ENCODE measurements around the gene NAA25. TPM values are rescaled to one million over a fixed set of nuclear protein-coding genes. Genes with fewer than 3 reads are reported as not detected.
A peak's percentile ranks its signal among the peaks of the same experiment; 100 is the strongest.

The NAA25 gene
- total RNA-seq, 1 donor from 2014 or later = 14.1 TPM

DNA sequence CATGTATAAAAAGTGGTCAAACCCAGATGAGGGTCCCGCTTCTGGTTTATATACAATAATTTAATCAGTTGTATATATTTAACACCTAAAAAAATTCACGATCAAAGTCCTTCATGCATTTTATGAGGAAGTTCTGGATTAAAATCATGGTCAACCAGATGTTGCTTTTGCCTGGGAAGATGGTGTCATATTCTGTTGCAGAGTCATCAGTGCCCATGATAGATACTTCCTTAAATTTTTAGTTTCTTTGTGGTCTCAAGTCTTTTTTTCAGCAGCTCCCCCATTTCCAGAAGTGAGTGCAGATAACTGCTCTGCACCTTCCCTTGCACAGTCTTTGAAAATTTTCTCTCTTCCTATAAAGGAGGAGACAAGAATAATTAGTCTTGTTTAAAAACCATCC, 79.3 kb downstream of the NAA25 start:
- H3K36me3 Mint-ChIP-seq (ENCODE audit: low read depth) = peaks cover 25% of the 10 kb centered on the region
- no peaks in the 10 kb centered on the region for H3K27me3 Mint-ChIP-seq (ENCODE audit: low read depth)
- H3K27ac Mint-ChIP-seq (ENCODE audit: unreplicated experiment) = no peak overlapping the region
- DNase-seq (ENCODE audit: low spot score) = no peak
- H3K4me3 Mint-ChIP-seq (ENCODE audit: unreplicated experiment) = no peak overlapping the region
- peaks cover 6% of the 10 kb centered on the region for H3K4me1 Mint-ChIP-seq (ENCODE audit: low read depth)
- H3K9me3 Mint-ChIP-seq (ENCODE audit: low read depth) = no peaks in the 10 kb centered on the region
- TF ChIP-seq, protein P1, sequence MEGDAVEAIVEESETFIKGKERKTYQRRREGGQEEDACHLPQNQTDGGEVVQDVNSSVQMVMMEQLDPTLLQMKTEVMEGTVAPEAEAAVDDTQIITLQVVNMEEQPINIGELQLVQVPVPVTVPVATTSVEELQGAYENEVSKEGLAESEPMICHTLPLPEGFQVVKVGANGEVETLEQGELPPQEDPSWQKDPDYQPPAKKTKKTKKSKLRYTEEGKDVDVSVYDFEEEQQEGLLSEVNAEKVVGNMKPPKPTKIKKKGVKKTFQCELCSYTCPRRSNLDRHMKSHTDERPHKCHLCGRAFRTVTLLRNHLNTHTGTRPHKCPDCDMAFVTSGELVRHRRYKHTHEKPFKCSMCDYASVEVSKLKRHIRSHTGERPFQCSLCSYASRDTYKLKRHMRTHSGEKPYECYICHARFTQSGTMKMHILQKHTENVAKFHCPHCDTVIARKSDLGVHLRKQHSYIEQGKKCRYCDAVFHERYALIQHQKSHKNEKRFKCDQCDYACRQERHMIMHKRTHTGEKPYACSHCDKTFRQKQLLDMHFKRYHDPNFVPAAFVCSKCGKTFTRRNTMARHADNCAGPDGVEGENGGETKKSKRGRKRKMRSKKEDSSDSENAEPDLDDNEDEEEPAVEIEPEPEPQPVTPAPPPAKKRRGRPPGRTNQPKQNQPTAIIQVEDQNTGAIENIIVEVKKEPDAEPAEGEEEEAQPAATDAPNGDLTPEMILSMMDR (IDR thresholded peaks at IDR 0.05) = no peak

- Mint-ChIP-seq H3K9me3 (ENCODE audit: low read depth) (no peaks in the 10 kb centered on the region), H3K36me3 (ENCODE audit: low read depth) (peaks cover 32% of the 10 kb centered on the region), H3K27ac (ENCODE audit: unreplicated experiment) (peak overlapping the region; percentile 84), H3K4me1 (ENCODE audit: low read depth) (peaks cover 6% of the 10 kb centered on the region), H3K4me3 (ENCODE audit: unreplicated experiment) (no peak overlapping the region), H3K27me3 (ENCODE audit: low read depth) (no peaks in the 10 kb centered on the region)
- TF ChIP-seq, protein P1 (IDR thresholded peaks at IDR 0.05) = no peak
- DNase-seq (ENCODE audit: low spot score) = no peak
Measured at GRCh38 chr12:112025808-112026375, 82.7 kb downstream of the NAA25 start.

- H3K27me3 Mint-ChIP-seq (ENCODE audit: low read depth) = no peaks in the 10 kb centered on the region
- H3K4me3 Mint-ChIP-seq (ENCODE audit: unreplicated experiment) = no peak overlapping the region
- no peak for DNase-seq (ENCODE audit: low spot score)
- no peaks in the 10 kb centered on the region for H3K9me3 Mint-ChIP-seq (ENCODE audit: low read depth)
- TF ChIP-seq, protein P1 (IDR thresholded peaks at IDR 0.05) = no peak
- H3K4me1 Mint-ChIP-seq (ENCODE audit: low read depth) = peaks cover 21% of the 10 kb centered on the region
- no peak overlapping the region for H3K27ac Mint-ChIP-seq (ENCODE audit: unreplicated experiment)
- peaks cover 26% of the 10 kb centered on the region for H3K36me3 Mint-ChIP-seq (ENCODE audit: low read depth)
Measured at GRCh38 chr12:112023759-112024396, 84.7 kb downstream of the NAA25 start.

DNA sequence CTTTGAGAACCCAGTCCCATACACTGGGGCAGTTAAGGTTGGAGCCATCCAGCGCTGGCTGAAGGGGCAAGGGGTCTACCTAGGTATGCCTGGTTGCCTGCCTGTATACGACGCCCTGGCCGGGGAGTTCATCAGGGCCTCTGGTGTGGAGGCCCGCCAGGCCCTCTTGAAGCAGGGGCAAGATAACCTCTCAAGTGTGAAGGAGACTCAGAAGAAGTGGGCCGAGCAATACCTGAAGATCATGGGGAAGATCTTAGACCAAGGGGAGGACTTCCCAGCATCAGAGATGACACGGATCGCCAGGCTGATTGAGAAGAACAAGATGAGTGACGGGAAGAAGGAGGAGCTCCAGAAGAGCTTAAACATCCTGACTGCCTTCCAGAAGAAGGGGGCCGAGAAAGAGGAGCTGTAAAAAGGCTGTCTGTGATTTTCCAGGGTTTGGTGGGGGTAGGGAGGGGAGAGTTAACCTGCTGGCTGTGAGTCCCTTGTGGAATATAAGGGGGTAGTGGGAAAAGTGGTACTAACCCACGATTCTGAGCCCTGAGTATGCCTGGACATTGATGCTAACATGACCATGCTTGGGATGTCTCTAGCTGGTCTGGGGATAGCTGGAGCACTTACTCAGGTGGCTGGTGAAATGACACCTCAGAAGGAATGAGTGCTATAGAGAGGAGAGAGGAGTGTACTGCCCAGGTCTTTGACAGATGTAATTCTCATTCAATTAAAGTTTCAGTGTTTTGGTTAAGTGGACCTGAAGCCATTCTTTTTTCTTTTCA, 86.2 kb downstream of the NAA25 start:
- Mint-ChIP-seq H3K9me3 (ENCODE audit: low read depth) (no peaks in the 10 kb centered on the region), H3K27me3 (ENCODE audit: low read depth) (no peaks in the 10 kb centered on the region), H3K4me3 (ENCODE audit: unreplicated experiment) (no peak overlapping the region), H3K27ac (ENCODE audit: unreplicated experiment) (no peak overlapping the region), H3K4me1 (ENCODE audit: low read depth) (peaks cover 31% of the 10 kb centered on the region), H3K36me3 (ENCODE audit: low read depth) (peaks cover 23% of the 10 kb centered on the region)
- DNase-seq (ENCODE audit: low spot score) = no peak
- TF ChIP-seq, protein P1 (IDR thresholded peaks at IDR 0.05) = no peak

DNA sequence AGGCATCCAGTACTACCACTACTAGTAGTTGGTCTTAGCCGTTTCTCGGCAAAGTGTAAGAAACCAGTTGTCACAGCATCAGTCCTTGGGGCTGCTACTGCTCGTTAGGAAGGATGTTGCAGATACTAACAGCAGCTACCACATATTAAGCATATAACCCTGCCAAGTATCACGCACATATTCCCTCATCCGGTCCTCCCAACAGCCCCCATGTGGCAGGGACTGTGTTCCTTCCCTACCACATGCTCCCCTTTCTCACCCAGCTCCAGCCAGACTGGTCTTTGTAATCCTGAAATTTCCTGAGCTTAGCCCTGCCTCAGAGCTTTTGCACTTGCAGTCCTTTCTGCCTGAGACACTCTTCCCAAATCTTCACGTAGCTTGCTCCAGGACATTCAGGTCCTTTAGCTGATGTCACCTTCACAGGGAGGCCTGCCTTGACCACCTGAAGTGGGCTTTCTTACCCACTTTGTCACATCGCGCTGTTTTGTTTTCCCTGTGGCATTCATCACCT, 87.6 kb downstream of the NAA25 start:
- no peak overlapping the region for H3K27ac Mint-ChIP-seq (ENCODE audit: unreplicated experiment)
- TF ChIP-seq, protein P1 (IDR thresholded peaks at IDR 0.05) = no peak
- no peak overlapping the region for H3K4me3 Mint-ChIP-seq (ENCODE audit: unreplicated experiment)
- no peak for DNase-seq (ENCODE audit: low spot score)
- peaks cover 25% of the 10 kb centered on the region for H3K36me3 Mint-ChIP-seq (ENCODE audit: low read depth)
- H3K9me3 Mint-ChIP-seq (ENCODE audit: low read depth) = peaks cover under 1% of the 10 kb centered on the region
- no peaks in the 10 kb centered on the region for H3K27me3 Mint-ChIP-seq (ENCODE audit: low read depth)
- peaks cover 36% of the 10 kb centered on the region for H3K4me1 Mint-ChIP-seq (ENCODE audit: low read depth)

Data from chondrocyte (in vitro differentiated cells).